Left ventricle myocardium inferior (tissue), 1 donor: ENCODE measurements around the gene IL1RAPL1. TPM values are rescaled to one million over a fixed set of nuclear protein-coding genes. Genes with fewer than 3 reads are reported as not detected.

Experiments
- DNase-seq: peaks from one replicate; pipeline ENCODE4 v3.0.0-alpha.2; 2020
- H3K27ac ChIP-seq: fragments of 200-600 bp; replicated peaks from 2 replicates; pipeline ENCODE4 v1.8.0; 2021
- H3K27me3 ChIP-seq: fragments of 200-600 bp; 2 replicates; pipeline ENCODE4 v1.8.0; 2021; ENCODE audit warnings: low read depth
- H3K36me3 ChIP-seq: fragments of 200-600 bp; 2 replicates; pipeline ENCODE4 v1.8.0; 2021
- H3K4me1 ChIP-seq: fragments of 200-600 bp; 2 replicates; pipeline ENCODE4 v1.8.0; 2021
- H3K4me3 ChIP-seq: fragments of 200-600 bp; 2 replicates; pipeline ENCODE4 v1.8.0; 2021; ENCODE audit warnings: mild to moderate bottlenecking, moderate library complexity
- H3K9me3 ChIP-seq: fragments of 200-600 bp; replicated peaks from 2 replicates; pipeline ENCODE4 v1.8.0; 2021
- CTCF ChIP-seq: fragments of 200-600 bp; IDR thresholded peaks from 2 replicates; pipeline ENCODE4 v1.8.0; 2021; ENCODE audit warnings: antibody characterized with exemption, mild to moderate bottlenecking, borderline replicate concordance
- intact Hi-C: fragments of 100-400 bp; cut with micrococcal nuclease; formaldehyde crosslinking; loops from one replicate; pipeline ENCODE4 v1.11.0; 2022
- total RNA-seq: library from RNA; stranded (reverse); fragmentation: NEBNext Ultra II Directional; extraction: Animal tissue kit (Norgen Biotek cat#: 25700); gene quantifications from one replicate; pipeline ENCODE4 v1.2.1, GENCODE V29; 2021
- donor health status: DM: no; HTN: yes; CAD: no; lungs with severe emphysema.

The IL1RAPL1 gene
- total RNA-seq, 1 donor from 2014 or later: 1.9 TPM

GRCh38 chrX:29225670-29226069 lies 638.4 kb downstream of the IL1RAPL1 start:
- Histone ChIP-seq H3K36me3 (no peaks in the 10 kb centered on the region), H3K27ac (no peak overlapping the region), H3K9me3 (no peaks in the 10 kb centered on the region), H3K27me3 (no peaks in the 10 kb centered on the region), H3K4me1 (no peaks in the 10 kb centered on the region), H3K4me3 (no peak overlapping the region)
- no peak for TF ChIP-seq CTCF
- no peak for DNase-seq
- intact Hi-C loops: no loop called here

- no peaks in the 10 kb centered on the region for H3K27me3 ChIP-seq
- DNase-seq: no peak
- intact Hi-C loops: no loop called here
- H3K9me3 ChIP-seq: no peaks in the 10 kb centered on the region
- H3K36me3 ChIP-seq: no peaks in the 10 kb centered on the region
- no peak for TF ChIP-seq CTCF
- no peaks in the 10 kb centered on the region for H3K4me1 ChIP-seq
- H3K4me3 ChIP-seq: no peak overlapping the region
- H3K27ac ChIP-seq: no peak overlapping the region
Measured at GRCh38 chrX:29229802-29230201, 642.6 kb downstream of the IL1RAPL1 start.

GRCh38 chrX:29231800-29232199 lies 644.6 kb downstream of the IL1RAPL1 start:
- Histone ChIP-seq H3K4me3 (no peak overlapping the region), H3K9me3 (no peaks in the 10 kb centered on the region), H3K27me3 (no peaks in the 10 kb centered on the region), H3K27ac (no peak overlapping the region), H3K36me3 (no peaks in the 10 kb centered on the region), H3K4me1 (no peaks in the 10 kb centered on the region)
- peak; percentile 43 for TF ChIP-seq CTCF
- no peak for DNase-seq
- intact Hi-C loops: no loop called here

GRCh38 chrX:29233592-29234183 lies 646.4 kb downstream of the IL1RAPL1 start:
- Histone ChIP-seq H3K9me3 (no peaks in the 10 kb centered on the region), H3K27me3 (no peaks in the 10 kb centered on the region), H3K4me1 (no peaks in the 10 kb centered on the region), H3K36me3 (no peaks in the 10 kb centered on the region), H3K27ac (no peak overlapping the region), H3K4me3 (no peak overlapping the region)
- no peak for TF ChIP-seq CTCF
- intact Hi-C loops: no loop called here
- no peak for DNase-seq

- Histone ChIP-seq H3K27me3 (no peaks in the 10 kb centered on the region), H3K9me3 (no peaks in the 10 kb centered on the region), H3K4me1 (no peaks in the 10 kb centered on the region), H3K27ac (no peak overlapping the region), H3K36me3 (no peaks in the 10 kb centered on the region), H3K4me3 (no peak overlapping the region)
- TF ChIP-seq CTCF: no peak
- no peak for DNase-seq
- intact Hi-C loops: no loop called here
Measured at GRCh38 chrX:29237972-29238371, 650.7 kb downstream of the IL1RAPL1 start.
